Fibroblast of mammary gland (primary cell): ENCODE data around the gene PSMD4.
"Not testable (repeated sequence)": the region's sequence is repeated elsewhere in the genome, so short reads cannot be mapped to it uniquely, and the experiment has no call there.

Source experiments
- DNase-seq: peaks from one replicate; pipeline ENCODE4 v3.0.0-alpha.2; 2010; ENCODE audit warnings: low read depth
- H3K4me3 ChIP-seq: 2 replicates; pipeline ENCODE4 v1.5.1; 2011; ENCODE audit warnings: low read depth, mild to moderate bottlenecking, low read length, moderate library complexity; ENCODE audit not compliant: control insufficient read depth
- CTCF ChIP-seq: conservative IDR thresholded peaks from 2 replicates; pipeline ENCODE4 v1.5.1; 2011; ENCODE audit warnings: low read depth, low read length, inconsistent platforms; ENCODE audit not compliant: control insufficient read depth, insufficient read depth

Gene PSMD4

GRCh38 chr1:151254217-151255213 lies at the start of gene PSMD4:
PSMD4 (plus strand) TSS chr1:151254734; CDS start chr1:151254783, 49 bp downstream.
- TF ChIP-seq CTCF: no peak
- peak within 1 kb of the TSS; percentile 92 for H3K4me3 ChIP-seq
- peak; percentile 97 for DNase-seq

DNA sequence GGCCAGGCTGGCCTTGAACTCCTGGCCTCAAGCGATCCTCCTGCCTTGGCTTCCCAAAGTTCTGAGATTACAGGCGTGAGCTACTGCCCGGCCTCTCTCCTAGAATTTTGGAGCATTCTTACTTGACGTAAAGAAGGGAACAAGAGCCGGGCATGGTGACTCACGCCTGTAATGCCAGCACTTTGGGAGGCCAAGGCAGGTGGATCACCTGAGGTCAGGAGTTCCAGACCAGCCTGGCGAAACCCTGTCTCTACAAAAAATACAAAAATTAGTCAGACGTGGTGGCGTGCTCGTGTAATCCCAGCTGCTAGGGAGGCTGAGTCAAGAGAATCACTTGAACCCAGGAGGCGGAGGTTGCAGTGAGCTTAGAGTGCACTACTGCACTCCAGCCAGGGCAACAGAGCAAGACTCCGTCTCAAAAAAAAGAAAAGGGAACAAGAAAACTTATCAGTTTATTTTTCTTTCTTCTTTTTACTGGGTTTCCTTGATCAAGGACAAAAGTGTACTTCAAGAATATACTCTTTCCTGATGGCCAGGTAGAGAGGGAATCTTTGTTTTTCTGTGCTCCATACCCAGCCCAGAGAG lies 49.1 kb upstream of the PSMD4 start:
- not testable (repeated sequence) for DNase-seq

DNA sequence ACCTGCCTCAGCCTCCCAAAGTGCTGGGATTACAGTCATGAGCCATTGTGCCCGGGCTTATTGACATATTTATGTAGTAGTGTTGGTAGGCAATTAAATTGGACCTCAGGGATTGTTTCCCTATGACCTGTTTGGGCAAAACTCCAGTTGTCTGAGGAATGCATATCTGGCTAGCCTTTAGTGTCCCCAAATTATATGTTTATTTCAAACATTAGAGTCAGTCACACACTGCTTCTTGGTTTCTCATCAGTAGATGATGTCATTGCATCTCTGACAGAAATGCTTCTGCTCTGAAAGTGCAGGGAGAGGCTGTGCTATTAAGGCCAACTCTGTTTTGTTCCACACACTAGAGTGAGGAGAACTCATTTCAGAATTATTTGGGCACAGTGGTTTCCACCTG lies 43.7 kb upstream of the PSMD4 start:
- TF ChIP-seq CTCF: no peak
- no peak overlapping the region for H3K4me3 ChIP-seq
- peak; percentile 42 for DNase-seq

More for the DNA sequence above, 49.1 kb upstream of the PSMD4 start:
- not testable (repeated sequence) for H3K4me3 ChIP-seq

GRCh38 chr1:151211972-151212705 lies 42.4 kb upstream of the PSMD4 start:
- no peak overlapping the region for H3K4me3 ChIP-seq
- DNase-seq: no peak
- no peak for TF ChIP-seq CTCF

- TF ChIP-seq CTCF: no peak
- H3K4me3 ChIP-seq: no peak overlapping the region
- no peak for DNase-seq
Observed at GRCh38 chr1:151213560-151213959, 41.0 kb upstream of the PSMD4 start.

DNA sequence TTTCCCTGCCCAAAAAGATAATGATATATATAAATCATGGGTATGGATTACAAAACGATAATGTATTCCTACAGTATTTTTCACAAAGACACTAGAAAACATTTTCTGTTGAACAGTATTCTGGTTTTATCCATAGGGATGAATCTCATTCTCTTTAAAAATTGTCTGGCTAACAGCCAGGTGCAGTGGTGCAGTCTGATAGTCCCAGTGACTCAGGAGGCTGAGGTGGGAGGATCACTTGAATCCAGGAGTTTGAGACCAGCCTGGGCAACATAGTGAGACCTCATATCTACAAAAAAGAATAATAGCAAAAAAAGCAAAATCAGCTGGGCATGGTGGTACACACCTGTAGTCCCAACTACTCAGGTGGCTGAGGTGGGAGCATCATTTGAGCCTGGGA lies 32.9 kb upstream of the PSMD4 start:
- DNase-seq: peak; percentile 23
- no peak overlapping the region for H3K4me3 ChIP-seq
- TF ChIP-seq CTCF: no peak

- H3K4me3 ChIP-seq: no peak overlapping the region
- peak; percentile 33 for DNase-seq
- no peak for TF ChIP-seq CTCF
Observed at GRCh38 chr1:151222130-151222529, 32.4 kb upstream of the PSMD4 start.
